Measurements from ENCODE around the gene GAS7.

DNA sequence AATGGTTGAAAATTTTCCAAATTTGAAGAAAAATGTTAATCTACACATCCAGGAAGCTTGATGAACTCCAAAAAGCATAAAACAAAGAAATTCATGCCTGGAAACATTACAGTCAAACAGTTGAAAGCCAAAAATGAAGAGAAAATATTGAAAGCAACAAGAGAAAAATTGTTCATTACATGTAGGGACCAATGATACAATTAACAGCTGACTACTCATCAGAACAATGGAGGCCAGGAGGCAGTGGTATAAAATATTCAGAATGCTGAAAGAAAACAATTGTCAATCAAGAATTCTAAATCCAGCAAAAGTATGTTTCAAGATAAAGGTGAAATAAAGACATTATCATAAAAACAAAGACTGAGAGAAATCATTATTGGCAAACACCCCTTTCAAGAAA, 315.0 kb downstream of the GAS7 start:
- TF ChIP-seq, protein P1, sequence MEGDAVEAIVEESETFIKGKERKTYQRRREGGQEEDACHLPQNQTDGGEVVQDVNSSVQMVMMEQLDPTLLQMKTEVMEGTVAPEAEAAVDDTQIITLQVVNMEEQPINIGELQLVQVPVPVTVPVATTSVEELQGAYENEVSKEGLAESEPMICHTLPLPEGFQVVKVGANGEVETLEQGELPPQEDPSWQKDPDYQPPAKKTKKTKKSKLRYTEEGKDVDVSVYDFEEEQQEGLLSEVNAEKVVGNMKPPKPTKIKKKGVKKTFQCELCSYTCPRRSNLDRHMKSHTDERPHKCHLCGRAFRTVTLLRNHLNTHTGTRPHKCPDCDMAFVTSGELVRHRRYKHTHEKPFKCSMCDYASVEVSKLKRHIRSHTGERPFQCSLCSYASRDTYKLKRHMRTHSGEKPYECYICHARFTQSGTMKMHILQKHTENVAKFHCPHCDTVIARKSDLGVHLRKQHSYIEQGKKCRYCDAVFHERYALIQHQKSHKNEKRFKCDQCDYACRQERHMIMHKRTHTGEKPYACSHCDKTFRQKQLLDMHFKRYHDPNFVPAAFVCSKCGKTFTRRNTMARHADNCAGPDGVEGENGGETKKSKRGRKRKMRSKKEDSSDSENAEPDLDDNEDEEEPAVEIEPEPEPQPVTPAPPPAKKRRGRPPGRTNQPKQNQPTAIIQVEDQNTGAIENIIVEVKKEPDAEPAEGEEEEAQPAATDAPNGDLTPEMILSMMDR (IDR thresholded peaks at IDR 0.05): no peak
- TF ChIP-seq POLR2A (IDR thresholded peaks at IDR 0.05): no peak

All from prostate gland (tissue), 2 donors.